Lung (tissue), 12 donors: Measurements from ENCODE around the gene SAMD4A. TPM values are rescaled to one million over a fixed set of nuclear protein-coding genes. Genes with fewer than 3 reads are reported as not detected.

Experiments
- ATAC-seq: fragments of 200-7000 bp; cut with Tn5 transposase; one replicate; pipeline ENCODE4 v1.9.1; 2020; ENCODE audit warnings: moderate number of reproducible peaks; ENCODE audit not compliant: insufficient read depth, low FRiP score
- DNase-seq, 3 donors: peaks; one replicate each; pipeline ENCODE4 v3.0.0-alpha.2; 2013 to 2017
- H3K27ac ChIP-seq, 2 donors: one replicate each; pipeline ENCODE4 v1.5.1; 2013; ENCODE audit warnings: mild to moderate bottlenecking in 2 of 2, moderate library complexity in 2 of 2, control low read depth in 1 of 2, inconsistent platforms in 1 of 2, low read depth in 1 of 2, low read length in 1 of 2
- H3K27me3 ChIP-seq, 3 donors: one replicate each; pipeline ENCODE4 v1.5.1; 2013; ENCODE audit warnings: low read length in 2 of 3; ENCODE audit not compliant: control insufficient read depth in 3 of 3, insufficient read depth in 3 of 3
- H3K36me3 ChIP-seq, 4 donors: one replicate each; pipeline ENCODE4 v1.5.1; 2013; ENCODE audit warnings: low read length in 4 of 4, mild to moderate bottlenecking in 1 of 4, moderate library complexity in 1 of 4; ENCODE audit not compliant: control insufficient read depth in 4 of 4, insufficient read depth in 4 of 4
- H3K4me1 ChIP-seq, 5 donors: one replicate each; pipeline ENCODE4 v1.5.1; 2013; ENCODE audit warnings: low read length in 5 of 5, mild to moderate bottlenecking in 2 of 5, moderate library complexity in 1 of 5; ENCODE audit not compliant: control insufficient read depth in 5 of 5, insufficient read depth in 5 of 5
- H3K4me3 ChIP-seq: one replicate; pipeline ENCODE4 v1.5.1; 2013; ENCODE audit warnings: mild to moderate bottlenecking, control low read depth, moderate library complexity
- H3K9ac ChIP-seq, 2 donors: one replicate each; pipeline ENCODE4 v1.5.1; 2013; ENCODE audit warnings: low read length in 2 of 2, control low read depth in 1 of 2; ENCODE audit not compliant: insufficient read depth in 1 of 2
- H3K9me3 ChIP-seq, 4 donors: one replicate each; pipeline ENCODE4 v1.5.1; 2013; ENCODE audit warnings: low read length in 3 of 4, mild to moderate bottlenecking in 1 of 4, moderate library complexity in 1 of 4; ENCODE audit not compliant: control insufficient read depth in 4 of 4, insufficient read depth in 3 of 4
- CTCF ChIP-seq: IDR thresholded peaks from 2 replicates; pipeline ENCODE4 v1.5.1; 2012; ENCODE audit warnings: mild to moderate bottlenecking; ENCODE audit errors: control extremely low read depth, extremely low read depth
- WGBS, 2 donors: extraction: QIAGEN DNeasy Blood & Tissue Kit; methylation state at CpG; one replicate each; pipeline ENCODE4 v1.1.7; 2013; 5-methylcytosine and 5-hydroxymethylcytosine counted together
- polyA plus RNA-seq, 2 donors: library from polyadenylated mRNA; stranded (reverse); fragments of 200-250 nt; gene quantifications; one replicate each; pipeline ENCODE4 v1.2.1, GENCODE V29; 2013
- total RNA-seq, 2 donors: library from RNA; depleted of rRNA in 1 of 2; stranded (reverse); fragments of >200 nt in 1 of 2; gene quantifications; one replicate each; pipeline ENCODE4 v1.2.1, GENCODE V29; 2014 to 2021
- donor health status: control.
- donor health status: control.
- donor health status: Bipolar disorder and iron deficiency.
- donor health status: healthy.
- donor health status: DM: yes; HTN: yes; CAD: no.

The SAMD4A gene
- total and polyA plus RNA-seq, 4 donors: 5.8 to 26.6 (median 16.2) TPM

DNA sequence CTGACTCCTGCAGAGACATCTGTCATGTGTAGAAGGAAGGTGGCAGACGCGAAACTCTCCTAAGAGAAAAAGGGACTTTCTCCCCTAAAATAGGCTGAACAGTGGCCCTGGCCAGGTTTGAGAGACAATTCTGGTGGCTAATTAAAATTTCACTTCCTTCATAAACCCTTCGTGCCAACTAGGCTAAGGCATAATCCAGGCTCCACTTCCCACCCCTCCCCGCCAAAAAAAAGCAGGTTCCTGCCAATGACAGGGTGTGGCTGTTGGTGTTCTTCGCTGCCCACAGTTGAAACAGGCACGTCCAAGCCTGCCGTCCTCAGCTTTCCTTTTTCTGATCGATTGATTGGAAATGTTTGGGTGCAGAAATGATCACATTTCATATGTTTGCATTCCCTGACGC lies 191.1 kb downstream of the SAMD4A start:
- H3K27me3 ChIP-seq: no peaks in the 10 kb centered on the region
- ATAC-seq (no peak), DNase-seq (no peak)
- H3K9me3 ChIP-seq: no peaks in the 10 kb centered on the region
- no peak for TF ChIP-seq CTCF
- peaks cover 0 to 12% (median 0%) of the 10 kb centered on the region in 5 donors for H3K4me1 ChIP-seq
- H3K9ac ChIP-seq: no peak overlapping the region
- H3K4me3 ChIP-seq: no peak overlapping the region
- H3K27ac ChIP-seq: no peak overlapping the region
- 75 to 85% methylated on average over 9 of the region's 9 CpGs for WGBS, 2 donors
- peaks cover 3 to 16% (median 10%) of the 10 kb centered on the region in 4 donors for H3K36me3 ChIP-seq

DNA sequence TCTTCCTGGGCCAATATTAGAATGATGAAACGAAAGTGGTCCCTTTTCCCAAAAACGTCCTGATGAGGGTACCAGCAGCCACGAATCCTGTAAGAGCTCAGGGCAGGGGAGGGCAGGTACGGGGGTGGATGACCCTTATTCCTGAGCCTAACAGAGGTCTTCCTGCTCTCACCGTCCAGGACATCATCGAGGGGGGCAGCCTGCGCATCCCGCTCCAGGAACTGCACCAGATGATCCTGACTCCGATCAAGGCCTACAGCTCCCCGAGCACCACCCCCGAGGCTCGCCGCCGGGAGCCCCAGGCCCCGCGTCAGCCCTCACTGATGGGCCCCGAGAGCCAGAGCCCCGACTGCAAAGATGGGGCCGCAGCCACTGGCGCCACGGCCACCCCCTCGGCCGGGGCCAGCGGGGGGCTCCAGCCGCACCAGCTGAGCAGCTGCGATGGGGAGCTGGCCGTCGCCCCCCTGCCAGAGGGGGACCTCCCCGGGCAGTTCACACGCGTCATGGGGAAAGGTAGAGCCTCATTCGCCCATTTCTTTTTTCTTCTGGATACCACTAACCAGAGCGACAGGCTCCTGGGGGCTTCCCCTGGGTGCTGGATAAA lies 193.2 kb downstream of the SAMD4A start:
- peaks cover 0 to 12% (median 0%) of the 10 kb centered on the region in 5 donors for H3K4me1 ChIP-seq
- no peaks in the 10 kb centered on the region for H3K27me3 ChIP-seq
- DNase-seq (no peak), ATAC-seq (no peak)
- H3K4me3 ChIP-seq: no peak overlapping the region
- WGBS, 2 donors: 95 to 96% methylated on average over 33 of the region's 33 CpGs
- peaks cover 3 to 17% (median 9%) of the 10 kb centered on the region in 4 donors for H3K36me3 ChIP-seq
- H3K9me3 ChIP-seq: no peaks in the 10 kb centered on the region
- H3K27ac ChIP-seq: no peak overlapping the region
- no peak for TF ChIP-seq CTCF
- H3K9ac ChIP-seq: no peak overlapping the region

GRCh38 chr14:54760866-54761575 lies 194.1 kb downstream of the SAMD4A start:
- Histone ChIP-seq H3K36me3 (peaks cover 3 to 17% (median 9%) of the 10 kb centered on the region in 4 donors), H3K27me3 (no peaks in the 10 kb centered on the region), H3K4me3 (no peak overlapping the region), H3K27ac (no peak overlapping the region), H3K9ac (no peak overlapping the region), H3K9me3 (no peaks in the 10 kb centered on the region), H3K4me1 (peaks cover 0 to 12% (median 0%) of the 10 kb centered on the region in 5 donors)
- TF ChIP-seq CTCF: no peak
- no peak for DNase-seq
- 93 to 94% methylated on average over 11 of the region's 11 CpGs for WGBS, 2 donors
- no peak for ATAC-seq
